Endometrial microvascular endothelial cells (primary cell): ENCODE measurements around the gene PLEKHA8. TPM values are rescaled to one million over a fixed set of nuclear protein-coding genes. Genes with fewer than 3 reads are reported as not detected.

Experiments
- in situ Hi-C: cut with HindIII; loops from 2 replicates; pipeline ENCODE4 v1.10.0; 2017; ENCODE audit warnings: low sequenced_read_pairs, low pct_unique_long_range_greater_than_20kb; ENCODE audit errors: inconsistent ontology term
- total RNA-seq: library from RNA; depleted of rRNA; stranded (reverse); fragments of >200 nt; gene quantifications from one replicate; pipeline ENCODE4 v1.2.3, GENCODE V29; 2015; ENCODE audit errors: inconsistent ontology term

The PLEKHA8 gene
- total RNA-seq, 1 donor from 2014 or later, result 7.0 TPM

GRCh38 chr7:30135301-30136116 lies 107.3 kb downstream of the PLEKHA8 start:
- in situ Hi-C loops, result no loop called here

GRCh38 chr7:30136117-30136731 lies 108.0 kb downstream of the PLEKHA8 start:
- in situ Hi-C loops, result no loop called here

GRCh38 chr7:30136743-30137485 lies 108.7 kb downstream of the PLEKHA8 start:
- in situ Hi-C loops, result no loop called here

GRCh38 chr7:30139836-30140384 lies 111.7 kb downstream of the PLEKHA8 start:
- in situ Hi-C loops, result no loop called here

- in situ Hi-C loops, result no loop called here
These were observed 112.2 kb downstream of the PLEKHA8 start for GRCh38 chr7:30140456-30140855.

- in situ Hi-C loops, result no loop called here
These were observed 114.5 kb downstream of the PLEKHA8 start for GRCh38 chr7:30142710-30143109.

- in situ Hi-C loops, result no loop called here
These were observed 115.6 kb downstream of the PLEKHA8 start for GRCh38 chr7:30143748-30144251.

GRCh38 chr7:30144657-30145306 lies 116.6 kb downstream of the PLEKHA8 start:
- in situ Hi-C loops, result no loop called here

GRCh38 chr7:30145426-30145970 lies 117.3 kb downstream of the PLEKHA8 start:
- in situ Hi-C loops, result no loop called here

GRCh38 chr7:30146127-30146612 lies 118.0 kb downstream of the PLEKHA8 start:
- in situ Hi-C loops, result no loop called here

- in situ Hi-C loops, result no loop called here
These were observed 119.0 kb downstream of the PLEKHA8 start for GRCh38 chr7:30147223-30147622.

GRCh38 chr7:30147785-30148184 lies 119.6 kb downstream of the PLEKHA8 start:
- in situ Hi-C loops, result no loop called here

GRCh38 chr7:30148426-30148825 lies 120.2 kb downstream of the PLEKHA8 start:
- in situ Hi-C loops, result no loop called here

GRCh38 chr7:30148951-30149459 lies 120.8 kb downstream of the PLEKHA8 start:
- in situ Hi-C loops, result no loop called here

GRCh38 chr7:30149640-30150272 lies 121.5 kb downstream of the PLEKHA8 start:
- in situ Hi-C loops, result no loop called here

GRCh38 chr7:30150711-30151110 lies 122.5 kb downstream of the PLEKHA8 start:
- in situ Hi-C loops, result no loop called here

GRCh38 chr7:30154111-30154587 lies 125.9 kb downstream of the PLEKHA8 start:
- in situ Hi-C loops, result no loop called here

- in situ Hi-C loops, result no loop called here
These were observed 127.3 kb downstream of the PLEKHA8 start for GRCh38 chr7:30155481-30155880.
